Measurements from ENCODE around the gene GNG11.

DNA sequence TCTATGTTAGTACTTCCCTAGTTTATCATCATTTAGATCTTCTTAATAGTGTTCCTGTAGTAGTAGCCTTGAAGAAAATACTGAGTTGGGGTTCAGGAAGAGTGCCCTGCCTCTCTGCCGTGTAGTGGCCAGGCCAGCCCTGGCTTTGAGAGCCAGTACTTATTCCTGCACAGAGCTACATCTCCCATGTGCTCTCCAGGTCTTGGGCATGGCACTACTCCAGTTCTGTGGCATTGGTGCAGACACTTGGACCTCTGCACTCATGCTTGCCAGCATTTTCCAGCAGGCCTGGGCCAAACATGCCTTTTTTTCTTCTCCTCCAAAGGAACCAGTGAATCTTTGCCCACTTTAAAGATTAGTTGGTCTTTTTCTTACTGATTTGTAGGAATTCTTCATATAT, 5.3 kb downstream of the GNG11 start:
- TF ChIP-seq POLR2A (IDR thresholded peaks at IDR 0.05; ENCODE audit: low read length) = no peak
- TF ChIP-seq GATA1 (IDR thresholded peaks at IDR 0.05; ENCODE audit: low read depth, low read length) = no peak

Measured in erythroblast (primary cell).